Left kidney (tissue), 8 donors: ENCODE measurements around the gene SMC5. TPM values are rescaled to one million over a fixed set of nuclear protein-coding genes. Genes with fewer than 3 reads are reported as not detected.
"Not testable (repeated sequence)": the region's sequence is repeated elsewhere in the genome, so short reads cannot be mapped to it uniquely, and the experiment has no call there.

Source experiments
- DNase-seq: peaks from one replicate; pipeline ENCODE4 v3.0.0-alpha.2; 2013
- long read RNA-seq, 8 donors: transcript quantifications; one replicate each; lab custom pipeline, GENCODE V29; 2026
- polyA plus RNA-seq: library from polyadenylated mRNA; unstranded; fragments of 120-200 nt; gene quantifications from one replicate; pipeline ENCODE4 v1.2.1, GENCODE V29; 2013; ENCODE audit not compliant: insufficient read length

Gene SMC5
- 71.6 TPM for polyA plus RNA-seq
- long read RNA-seq, donor 1, partial matches to known transcripts, result 6 of 6 reads
- long read RNA-seq, donor 1, other reads (novel, unspliced or antisense), result 0 of 6 reads
- long read RNA-seq, donor 2, partial matches to known transcripts, result 0 of 3 reads
- long read RNA-seq, donor 2, other reads (novel, unspliced or antisense), result 0 of 3 reads
- long read RNA-seq, donor 3, partial matches to known transcripts, result 7 of 8 reads
- long read RNA-seq, donor 3, other reads (novel, unspliced or antisense), result 0 of 8 reads
- long read RNA-seq, donor 4, partial matches to known transcripts, result 0 of 1 reads
- long read RNA-seq, donor 4, other reads (novel, unspliced or antisense), result 0 of 1 reads
- long read RNA-seq, donor 5, partial matches to known transcripts, result 0 of 2 reads
- long read RNA-seq, donor 5, other reads (novel, unspliced or antisense), result 0 of 2 reads
- long read RNA-seq, donor 6, result 0 reads
- long read RNA-seq, donor 7, partial matches to known transcripts, result 33 of 34 reads
- long read RNA-seq, donor 7, other reads (novel, unspliced or antisense), result 0 of 34 reads
- long read RNA-seq, donor 8, result 0 reads

DNA sequence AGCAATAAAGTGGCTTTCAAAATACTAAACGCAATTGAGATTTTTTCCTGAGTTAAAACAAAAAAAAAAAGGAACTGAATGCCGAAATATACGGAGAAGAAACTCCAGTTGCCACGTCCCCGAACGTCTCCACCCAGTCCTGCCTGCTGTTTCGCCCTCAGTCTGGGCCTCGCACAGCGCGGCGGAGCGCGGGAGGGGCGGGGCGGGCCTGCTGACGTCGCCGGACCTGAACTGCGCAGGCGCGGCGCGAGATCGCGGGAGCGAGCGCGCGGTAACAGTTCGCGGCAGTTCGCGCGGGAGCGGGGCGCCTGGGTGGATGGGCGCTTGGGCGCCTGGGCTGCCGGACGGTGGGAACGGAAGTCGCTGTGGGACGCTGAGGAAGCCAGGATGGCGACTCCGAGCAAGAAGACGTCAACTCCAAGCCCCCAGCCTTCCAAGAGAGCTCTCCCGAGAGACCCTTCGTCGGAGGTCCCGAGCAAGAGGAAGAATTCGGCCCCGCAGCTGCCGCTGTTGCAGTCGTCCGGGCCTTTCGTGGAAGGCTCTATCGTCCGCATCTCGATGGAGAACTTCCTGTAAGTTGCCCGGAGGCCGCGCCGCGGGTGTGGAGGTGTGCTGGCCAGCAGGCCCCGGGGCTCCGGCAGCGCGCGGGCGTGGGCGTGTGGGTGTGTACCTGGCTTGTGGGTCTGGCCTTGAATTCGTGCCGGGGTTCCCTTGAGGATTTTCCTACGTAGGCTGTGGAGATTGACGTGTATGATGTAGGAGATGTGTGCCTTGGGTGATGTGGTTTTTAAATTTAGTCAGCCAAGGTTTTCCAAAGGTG, at the start of gene SMC5:
Gene SMC5 (plus strand): TSS at position 287 of the 820 bp plus-strand sequence. CDS start 101 bp downstream, at position 388.
- peak; percentile 90 for DNase-seq

DNA sequence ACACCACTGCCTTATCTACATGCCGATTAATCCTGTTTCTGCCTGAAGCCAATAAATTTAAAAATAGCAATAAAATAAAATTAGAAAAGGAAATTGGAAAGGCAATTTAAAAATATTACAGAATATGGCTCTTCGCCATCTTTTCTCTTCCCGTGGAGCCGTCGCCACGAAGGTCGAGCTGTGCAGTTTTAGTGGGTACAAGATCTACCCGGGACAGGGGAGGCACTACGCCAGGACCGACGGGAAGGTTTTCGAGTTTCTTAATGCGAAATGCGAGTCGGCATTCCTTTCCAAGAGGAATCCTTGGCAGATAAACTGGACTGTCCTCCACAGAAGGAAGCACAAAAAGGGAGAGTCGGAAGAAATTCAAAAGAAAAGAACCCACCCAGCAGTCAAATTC, 41.7 kb upstream of the SMC5 start:
- no peak for DNase-seq

DNA sequence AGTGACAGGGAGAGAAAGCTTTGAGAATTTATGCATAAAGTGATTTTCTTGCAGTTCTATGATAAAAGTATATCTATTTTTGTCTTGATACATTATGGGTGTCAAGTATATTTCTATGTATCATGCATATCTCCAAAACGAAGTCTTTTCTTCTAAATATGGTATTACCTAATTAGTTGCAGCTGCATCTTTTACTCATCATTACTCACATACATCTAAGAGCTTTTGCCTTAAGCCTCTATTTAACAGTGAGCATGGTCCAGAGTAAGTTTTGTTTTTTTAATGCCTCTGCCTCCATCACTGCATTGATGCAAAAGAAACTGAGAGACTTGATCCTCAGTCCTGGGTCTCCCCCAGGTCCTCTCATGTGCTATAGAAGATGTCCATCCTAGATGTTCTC, 40.0 kb upstream of the SMC5 start:
- no peak for DNase-seq

DNA sequence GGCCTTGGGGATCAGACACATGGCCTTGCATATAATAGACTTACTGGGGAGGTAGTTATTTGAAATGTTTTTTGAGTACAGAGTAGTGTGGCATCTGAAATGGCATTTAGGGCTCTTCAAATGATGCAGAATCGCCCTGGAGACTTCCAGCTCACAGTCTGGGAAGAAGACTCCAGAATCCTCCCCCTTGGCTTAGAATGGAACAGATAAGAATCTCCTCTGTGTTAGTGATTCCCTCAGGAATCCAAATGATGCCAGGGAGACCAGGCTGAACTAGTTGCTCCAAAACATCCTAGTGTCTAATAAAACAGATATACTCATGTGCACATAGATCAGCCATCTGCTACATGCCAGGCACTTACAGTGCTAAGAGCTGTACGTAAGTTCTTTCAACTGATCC, 38.6 kb upstream of the SMC5 start:
- DNase-seq, result no peak

DNA sequence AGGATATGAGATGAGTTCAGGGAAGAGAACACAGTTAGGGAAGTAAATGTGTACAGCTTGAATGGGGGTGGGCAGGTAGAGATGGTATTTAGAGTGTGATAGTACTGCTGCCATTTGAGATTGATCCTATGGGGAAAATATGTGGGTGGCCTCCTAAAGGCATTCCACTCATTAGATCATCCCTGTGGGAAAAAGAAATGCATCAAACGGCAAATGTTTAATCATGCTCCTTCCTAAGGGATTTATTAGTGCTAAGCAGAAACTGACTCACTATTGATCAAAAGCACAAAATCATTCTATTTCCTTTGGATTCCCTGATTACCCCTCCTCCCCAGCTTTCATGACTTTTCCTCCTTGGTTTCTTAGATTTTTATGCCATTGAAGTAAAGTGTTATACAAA, 36.4 kb upstream of the SMC5 start:
- no peak for DNase-seq

DNA sequence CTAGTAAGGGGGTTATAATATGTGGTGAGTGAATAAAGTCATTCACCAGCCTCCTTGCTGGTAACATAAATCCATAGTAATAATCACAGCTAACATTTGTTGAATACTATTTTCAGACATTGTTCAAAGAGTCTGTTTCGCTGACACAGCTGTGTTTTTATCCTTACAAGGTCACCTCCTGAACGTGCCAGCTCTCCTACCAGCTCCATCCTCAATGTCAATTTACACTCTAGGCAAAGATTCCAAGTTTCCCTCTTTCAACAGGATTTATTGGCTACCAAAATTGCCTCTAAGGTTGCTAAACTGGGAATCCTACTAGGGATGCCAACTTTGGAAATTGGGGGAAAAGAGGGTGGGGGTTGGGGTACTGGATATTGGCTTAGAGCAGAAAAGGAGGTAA, 30.7 kb upstream of the SMC5 start:
- DNase-seq, result no peak

DNA sequence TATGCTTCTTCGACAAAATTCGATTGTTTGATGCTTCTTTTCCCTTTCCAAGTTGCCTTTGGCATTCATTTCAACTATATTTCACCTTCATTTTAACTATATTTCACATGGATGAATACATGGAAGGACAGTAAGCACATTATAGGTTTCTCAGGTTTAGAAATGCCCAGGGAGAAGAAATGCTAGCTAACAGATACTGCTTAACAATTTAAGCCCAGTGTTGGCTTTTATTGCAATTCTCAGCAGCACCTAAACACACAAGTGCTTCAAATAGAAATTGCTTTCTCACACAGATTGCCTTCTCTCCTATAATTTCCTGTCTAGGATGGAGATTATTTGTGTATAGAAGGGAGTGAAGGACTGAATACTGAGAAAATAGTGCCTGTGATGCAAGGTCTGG, 30.2 kb upstream of the SMC5 start:
- DNase-seq, result no peak

DNA sequence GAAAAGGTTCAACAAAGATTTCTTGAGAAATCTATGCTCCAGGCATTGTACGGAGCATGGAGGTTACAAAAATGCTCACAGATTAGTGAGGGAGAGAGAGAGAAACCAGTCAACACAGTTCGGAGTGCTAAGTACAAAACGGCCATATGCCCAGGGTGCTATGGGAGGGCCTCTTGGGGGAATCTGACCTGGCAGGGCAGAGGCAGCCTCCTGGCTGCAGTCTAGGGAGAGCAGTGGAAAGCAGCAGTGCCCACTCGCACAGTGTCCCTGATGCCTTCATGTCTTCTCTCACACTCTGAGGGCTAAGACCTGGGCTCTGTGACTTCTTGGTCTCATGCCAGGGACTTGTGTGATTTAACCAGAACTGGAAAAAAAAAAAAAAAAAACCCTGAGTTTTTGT, 29.8 kb upstream of the SMC5 start:
- DNase-seq, result no peak

DNA sequence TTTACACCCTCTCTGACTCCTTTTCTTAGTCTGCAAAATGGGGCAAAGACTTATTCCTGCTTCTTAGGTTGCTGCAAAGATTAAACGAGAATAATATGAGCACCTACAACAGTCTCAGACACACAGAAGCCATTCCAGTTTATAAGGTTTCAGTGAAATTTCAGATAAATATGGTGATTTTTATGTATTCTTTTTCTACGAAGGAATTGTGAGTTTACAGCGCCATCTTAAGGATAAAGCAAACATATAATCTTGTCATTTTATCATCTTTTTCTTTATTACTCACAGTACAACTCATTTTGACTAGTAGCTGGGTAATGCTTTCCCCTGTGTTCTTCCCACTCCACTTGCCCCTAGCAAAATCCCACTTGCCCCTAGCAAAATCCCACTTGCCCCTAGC, 29.2 kb upstream of the SMC5 start:
- DNase-seq, result no peak

DNA sequence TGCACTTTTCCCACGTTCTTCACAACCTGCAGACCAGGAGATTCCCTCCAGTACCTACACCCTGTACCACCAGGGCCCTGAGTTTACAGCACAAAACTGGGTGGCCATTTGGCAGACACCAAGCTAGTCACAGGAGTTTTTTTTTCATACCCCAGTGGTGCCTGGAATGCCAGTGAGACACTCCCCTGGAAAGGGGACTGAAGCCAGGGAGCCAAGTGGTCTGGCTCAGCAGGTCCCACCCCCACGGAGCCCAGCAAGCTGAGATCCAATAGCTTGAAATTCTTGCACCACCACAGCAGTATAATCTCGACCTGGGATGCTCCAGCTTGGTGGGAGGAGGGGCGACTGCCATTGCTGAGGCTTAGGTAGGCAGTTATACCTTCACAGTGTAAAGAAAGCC, 26.3 kb upstream of the SMC5 start:
- no peak for DNase-seq

DNA sequence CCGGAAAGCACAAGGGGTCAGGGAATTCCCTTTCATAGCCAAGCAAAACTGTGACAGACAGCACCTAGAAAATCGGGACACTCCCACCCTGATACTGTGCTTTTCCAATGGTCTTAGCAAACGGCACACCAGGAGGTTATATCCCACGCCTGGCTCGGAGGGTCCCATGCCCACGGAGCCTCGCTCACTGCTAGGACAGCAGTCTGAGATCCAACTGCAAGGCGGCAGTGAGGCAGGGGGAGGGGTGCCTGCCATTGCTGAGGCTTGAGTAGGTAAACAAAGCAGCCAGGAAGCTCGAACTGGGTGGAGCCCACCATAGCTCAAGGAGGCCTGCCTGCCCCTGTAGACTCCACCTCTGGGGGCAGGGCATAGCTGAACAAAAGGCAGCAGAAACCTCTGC, 24.6 kb upstream of the SMC5 start:
- DNase-seq, result not testable (repeated sequence)

DNA sequence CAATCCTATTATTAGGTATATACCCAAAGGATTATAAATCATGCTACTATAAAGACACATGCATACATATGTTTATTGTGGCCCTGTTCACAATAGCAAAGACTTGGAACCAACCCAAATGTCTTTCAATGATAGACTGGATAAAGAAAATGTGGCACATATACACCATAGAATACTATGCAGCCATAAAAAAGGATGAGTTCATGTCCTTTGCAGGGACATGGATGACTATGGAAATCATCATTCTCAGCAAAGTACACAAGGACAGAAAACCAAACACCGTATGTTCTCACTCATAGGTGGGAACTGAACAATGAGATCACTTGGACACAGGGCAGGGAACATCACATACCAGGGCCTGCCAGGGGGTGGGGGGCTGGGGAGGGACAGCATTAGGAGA, 12.8 kb upstream of the SMC5 start:
- DNase-seq, result not testable (repeated sequence)

DNA sequence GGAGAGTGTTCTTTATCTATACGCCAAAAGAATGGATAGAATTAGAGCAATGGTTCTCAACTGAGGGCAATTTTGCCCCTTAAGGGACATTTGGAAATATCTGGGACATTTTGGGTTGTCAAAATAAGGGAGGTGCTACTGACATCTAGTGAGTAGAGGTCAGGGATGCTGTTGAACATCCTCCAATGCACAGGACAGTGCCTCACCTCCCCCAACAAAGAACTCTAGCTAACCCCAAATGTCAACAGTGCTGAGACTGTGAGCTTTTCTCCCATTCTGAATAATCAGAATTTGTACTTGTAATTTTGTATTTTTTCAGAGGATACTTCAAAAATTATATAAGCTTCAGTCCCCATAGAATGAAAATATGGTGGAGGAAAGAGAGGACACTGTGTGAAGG, 8.6 kb upstream of the SMC5 start:
- no peak for DNase-seq

DNA sequence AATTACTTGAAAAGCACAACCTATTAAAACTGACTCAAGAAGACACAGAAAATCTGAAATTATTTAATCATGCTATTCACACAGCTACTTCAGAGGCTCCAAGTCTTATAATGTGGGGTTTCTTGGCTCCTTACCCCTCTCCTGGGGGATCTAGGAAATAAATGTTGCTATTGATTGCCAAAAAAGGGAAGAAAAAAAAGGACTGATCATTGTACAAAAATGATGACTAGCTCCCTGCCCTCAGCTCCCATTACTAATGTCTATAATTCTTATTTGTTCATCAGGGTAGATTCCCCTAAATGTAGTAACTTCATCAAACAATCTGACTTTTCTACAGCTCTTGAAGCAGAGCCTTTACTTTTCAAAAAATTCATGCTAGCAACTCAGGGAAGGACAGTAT, 3.3 kb upstream of the SMC5 start:
- DNase-seq, result no peak

DNA sequence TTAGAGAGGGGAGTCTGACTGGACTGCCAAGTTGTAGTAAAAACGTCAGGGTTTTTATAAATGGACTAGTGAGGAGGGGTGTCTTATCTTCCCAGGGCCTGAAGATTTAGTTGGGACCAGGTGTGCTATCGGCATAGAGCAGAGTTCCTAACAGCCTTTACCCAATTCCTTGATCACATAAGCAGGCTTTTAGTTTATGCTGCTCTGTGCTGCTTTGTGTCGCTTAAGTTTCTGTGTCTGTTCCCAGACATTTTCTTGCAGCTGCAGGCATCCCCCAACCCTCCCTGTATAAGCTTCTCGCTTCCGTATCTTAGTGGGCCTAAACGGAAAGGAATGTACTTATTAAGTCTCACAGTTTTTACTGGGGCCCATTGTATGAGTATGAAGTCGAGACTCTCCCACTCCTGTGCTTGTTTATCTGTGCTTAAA, 2.6 kb upstream of the SMC5 start:
- peak; percentile 44 for DNase-seq

DNA sequence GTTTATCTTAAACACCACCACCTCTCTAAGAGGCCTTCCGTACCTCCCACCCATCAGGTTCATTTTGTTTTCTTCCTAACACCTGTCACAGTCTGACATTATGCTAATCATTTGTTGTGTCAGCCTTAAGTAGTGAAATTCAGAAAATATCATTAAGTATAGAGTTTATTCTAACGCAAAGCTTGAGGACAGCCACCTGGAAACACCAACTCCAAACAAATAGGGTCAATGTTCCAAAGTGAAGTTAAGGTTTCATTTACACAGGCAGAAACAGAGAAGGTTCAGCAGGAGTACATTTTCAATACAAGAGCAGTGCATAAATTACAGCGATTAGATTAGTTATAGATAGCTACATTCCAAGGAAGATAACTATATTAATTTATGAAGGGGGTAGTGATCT, 1.3 kb upstream of the SMC5 start:
- DNase-seq, result peak; percentile 11

DNA sequence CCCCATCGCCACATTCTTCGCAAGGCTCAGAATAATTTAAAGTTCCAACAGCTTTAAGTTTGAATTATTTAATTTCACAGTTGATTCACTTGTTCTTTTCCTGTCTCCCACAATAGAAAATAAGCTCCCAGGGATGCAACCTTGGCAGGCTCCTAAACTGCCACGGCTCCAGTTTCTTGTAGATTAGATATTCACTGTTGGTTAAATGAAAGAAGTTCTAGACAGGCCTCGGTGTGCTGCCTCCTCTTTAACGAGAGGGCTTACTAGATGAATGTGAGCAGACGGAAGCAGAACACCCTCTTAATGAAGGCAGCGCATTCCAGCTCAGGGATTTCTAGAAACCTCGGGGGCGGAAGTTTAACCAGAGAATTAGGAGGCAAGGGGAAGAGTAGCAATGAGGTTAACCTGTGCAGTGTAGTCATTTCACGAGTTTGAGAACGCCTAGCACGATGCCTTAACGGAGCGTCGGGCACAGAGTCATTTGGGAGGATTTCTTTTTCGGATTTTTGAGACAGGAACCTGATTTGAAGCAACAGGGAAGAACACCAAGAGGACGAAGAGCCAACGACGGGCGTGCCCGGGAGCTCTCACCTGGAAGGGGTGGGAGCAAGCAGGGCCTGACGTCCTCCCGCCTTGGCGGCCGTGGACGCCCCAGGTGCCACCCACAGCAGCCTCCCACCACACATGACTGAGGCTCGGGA, 637 bp upstream of the SMC5 start:
- DNase-seq, result peak; percentile 60

DNA sequence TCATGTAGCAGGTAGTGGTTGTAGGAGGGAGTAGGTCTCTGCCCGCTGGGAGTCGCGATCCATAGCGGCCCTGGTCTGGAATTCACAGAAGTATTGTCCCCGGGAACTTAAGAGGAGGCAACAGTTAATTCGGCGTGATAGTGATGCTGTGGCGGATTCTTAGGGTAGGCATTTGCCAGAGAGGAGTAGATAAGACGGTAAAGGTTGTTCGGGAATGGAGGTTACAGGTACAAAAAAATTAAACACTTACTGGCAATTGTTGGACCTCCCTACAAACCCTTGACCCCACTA, 679 bp downstream of the SMC5 start:
- no peak for DNase-seq

DNA sequence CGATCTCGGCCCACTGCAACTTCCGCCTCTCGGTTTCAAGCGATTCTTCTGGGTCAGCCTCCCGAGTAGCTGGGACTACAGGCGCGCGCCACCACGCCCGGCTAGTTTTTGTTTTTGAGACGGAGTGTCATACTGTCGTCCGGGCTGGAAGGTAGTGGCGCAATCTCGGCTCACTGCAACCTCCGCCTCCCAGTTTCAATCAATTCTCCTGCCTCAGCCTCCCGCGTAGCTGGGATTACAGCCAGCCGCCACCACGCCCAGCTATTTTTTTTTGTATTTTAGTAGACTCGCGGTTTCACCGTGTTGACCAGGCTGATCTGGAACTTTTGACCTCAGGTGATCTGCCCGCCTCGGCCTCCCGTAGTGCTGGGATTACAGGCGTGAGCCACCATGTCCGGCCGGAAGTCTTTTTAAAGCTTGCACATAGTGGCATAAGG, 1.2 kb downstream of the SMC5 start:
- DNase-seq, result no peak

DNA sequence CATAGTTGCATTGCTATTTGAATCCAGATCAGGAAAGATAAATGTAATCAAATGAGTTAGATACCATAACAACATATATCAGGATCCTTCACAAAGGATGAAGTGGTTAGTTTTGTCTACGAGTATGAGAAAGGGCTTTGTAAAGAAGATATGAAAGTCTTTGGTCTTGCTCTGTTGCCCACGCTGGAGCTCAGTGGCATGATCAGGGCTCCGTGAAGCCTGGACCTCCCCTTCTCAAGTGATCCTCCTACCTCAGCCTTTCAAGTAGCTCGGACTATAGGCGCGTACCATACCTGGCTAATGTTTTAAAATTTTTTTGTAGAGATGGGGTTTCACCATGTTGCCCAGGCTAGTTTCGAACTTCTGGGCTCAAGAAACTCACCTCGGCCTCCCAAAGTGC, 1.8 kb downstream of the SMC5 start:
- no peak for DNase-seq

DNA sequence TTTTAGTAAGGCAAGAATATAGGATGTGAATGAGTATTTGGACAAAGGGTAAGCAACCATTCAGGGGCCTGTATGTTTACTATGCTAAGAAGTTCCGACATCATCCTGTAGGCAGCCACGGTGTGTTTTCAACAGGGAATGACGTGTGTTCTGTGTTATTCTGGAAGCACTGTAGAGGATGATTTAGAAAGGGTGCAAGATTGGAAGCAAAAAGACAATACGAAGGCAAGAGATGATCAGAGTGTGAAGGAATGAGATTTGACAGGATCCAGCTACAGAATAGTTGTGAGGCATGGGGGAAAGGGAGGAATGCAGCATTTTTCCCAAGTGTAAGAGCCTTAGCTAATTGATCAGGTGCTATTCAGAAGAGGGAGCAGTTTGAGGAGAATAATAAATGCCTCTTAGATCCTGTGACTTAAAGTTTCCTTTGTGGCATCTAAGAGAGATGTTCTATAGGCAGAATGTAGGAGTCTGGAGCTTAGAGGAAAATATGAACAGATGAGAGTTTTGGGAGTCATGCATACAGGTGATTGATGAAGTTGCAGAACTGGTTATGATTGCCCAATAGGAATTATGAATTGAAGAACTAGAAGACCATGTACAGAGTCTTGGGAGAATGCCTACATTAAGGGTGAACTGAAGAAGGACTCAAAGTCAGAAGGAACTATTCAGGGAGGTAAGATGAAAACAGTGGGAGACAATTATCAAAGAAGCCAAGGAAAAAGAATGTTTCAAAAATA, 2.5 kb downstream of the SMC5 start:
- no peak for DNase-seq

DNA sequence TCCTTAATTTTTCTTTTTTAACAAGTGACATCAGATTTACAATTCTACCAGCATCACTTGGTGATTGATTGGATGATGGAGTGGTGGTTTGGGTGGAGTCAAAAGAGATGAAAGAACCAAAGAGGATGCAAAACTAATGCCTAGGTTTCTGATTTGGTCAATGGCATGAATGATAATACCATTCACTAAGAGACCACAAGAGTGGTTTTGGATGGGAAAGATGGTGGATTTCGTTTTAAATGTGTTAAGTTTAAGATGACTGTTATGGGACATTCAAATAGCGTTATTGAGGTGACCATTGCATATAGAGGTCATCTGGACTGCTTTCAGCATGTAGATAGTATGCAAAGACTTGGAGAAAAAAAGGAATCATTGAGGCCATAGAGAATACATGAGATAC, 3.6 kb downstream of the SMC5 start:
- no peak for DNase-seq
